Measurements from ENCODE around the gene NAA80. TPM values are rescaled to one million over a fixed set of nuclear protein-coding genes. Genes with fewer than 3 reads are reported as not detected.

NAA80 gene
- total RNA-seq, 1 donor from 2014 or later, result 4.5 TPM

DNA sequence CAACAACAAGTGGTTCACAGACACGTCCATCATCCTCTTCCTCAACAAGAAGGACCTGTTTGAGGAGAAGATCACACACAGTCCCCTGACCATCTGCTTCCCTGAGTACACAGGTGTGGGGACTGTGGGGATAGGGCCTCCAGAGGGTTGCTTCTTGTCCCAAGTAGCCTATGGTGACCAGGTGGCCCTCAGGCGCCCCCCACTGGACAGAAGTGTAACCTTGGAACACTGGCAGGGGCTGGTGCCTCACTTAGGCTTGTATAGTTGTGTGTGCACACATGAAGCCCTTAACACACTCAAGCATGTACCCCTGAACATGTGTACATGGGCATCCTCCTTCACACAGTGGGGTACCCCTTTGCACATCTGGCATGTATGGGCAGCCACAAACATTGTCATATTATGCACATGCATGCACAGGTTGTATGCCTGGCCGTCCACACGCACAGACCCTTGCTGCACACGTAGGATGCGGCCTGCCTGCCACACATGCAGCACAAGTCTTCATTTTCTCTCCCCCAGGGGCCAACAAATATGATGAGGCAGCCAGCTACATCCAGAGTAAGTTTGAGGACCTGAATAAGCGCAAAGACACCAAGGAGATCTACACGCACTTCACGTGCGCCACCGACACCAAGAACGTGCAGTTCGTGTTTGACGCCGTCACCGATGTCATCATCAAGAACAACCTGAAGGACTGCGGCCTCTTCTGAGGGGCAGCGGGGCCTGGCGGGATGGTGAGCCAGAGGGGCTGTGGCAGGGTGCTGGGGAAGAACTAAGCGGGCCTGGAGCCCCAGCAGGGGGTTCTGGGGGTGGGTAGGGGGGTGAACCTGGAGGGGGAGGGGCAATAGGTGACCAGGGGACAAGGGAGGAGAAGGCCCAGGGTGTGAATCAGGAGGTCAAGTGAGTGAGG is 42.0 kb downstream of the NAA80 start:
- DNase-seq, result no peak

DNA sequence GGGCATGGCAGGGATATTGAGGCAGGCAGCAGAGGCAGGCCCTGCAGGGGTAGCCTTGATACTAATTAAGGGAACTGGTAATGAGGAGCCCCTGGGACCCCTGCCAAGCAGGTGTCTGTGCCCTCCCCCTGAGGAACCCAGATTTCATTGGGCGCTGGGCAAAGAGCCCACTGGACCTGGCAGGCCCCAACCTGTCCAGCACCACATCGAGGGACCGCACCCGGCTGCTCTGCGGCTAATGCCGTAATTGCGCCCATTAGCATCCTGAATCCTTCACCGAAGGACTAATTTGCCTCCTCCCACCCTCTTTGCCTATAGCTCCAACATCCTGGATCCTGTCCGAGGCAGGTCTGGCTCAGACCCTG is 44.0 kb downstream of the NAA80 start:
- no peak for DNase-seq

DNA sequence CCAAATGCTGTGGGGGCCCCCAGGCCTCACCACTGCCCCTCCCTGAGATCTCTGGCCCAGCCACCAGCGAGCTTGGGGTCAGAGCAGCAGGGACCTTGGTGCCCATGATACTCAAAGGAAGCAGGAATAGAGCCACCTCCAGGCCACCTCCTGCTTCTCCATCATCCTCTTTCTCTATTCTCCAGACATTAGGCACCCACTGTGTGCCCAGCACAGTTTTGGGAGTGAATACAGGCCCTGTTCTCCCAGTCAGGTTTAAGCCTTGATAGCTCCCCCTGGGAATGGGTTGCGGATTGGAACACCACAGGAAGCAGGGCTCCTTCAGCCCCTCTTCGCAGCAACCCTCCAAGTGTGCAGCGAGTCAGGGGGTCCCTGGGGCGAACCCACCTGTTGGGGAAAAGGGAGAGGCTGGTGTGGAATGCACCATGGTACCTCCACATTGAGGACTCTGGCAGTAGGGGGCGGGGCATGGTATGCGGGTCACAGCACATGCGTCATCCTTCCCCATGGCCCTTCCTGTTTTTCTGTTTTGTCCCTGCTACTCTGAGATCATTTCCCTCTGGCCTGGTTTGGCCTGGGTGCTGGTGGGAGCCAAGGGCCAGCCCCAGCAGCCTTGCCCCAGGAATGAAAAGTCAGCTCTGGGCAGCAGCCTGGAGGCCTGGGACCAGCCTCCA is 44.5 kb downstream of the NAA80 start:
- DNase-seq, result no peak

DNA sequence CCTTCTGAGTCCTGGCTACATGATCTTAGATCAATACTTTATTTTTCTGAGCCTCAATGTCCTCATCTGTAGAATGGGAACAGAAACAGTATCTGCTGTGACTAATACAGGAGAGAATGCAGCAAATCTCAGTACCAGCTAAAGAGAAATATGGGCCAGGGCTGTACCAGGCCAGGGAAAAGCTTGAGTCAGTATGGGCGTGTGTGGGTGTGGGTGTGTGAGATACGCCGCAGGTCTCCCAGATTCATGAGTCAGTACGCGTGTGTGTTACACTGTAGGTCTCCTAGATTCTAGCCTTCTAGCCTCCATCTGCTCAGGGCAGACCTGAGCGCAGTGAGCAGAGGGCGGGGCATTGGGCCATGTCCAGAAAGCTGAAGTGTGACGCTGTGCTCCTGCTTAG is 48.0 kb downstream of the NAA80 start:
- DNase-seq, result no peak

DNA sequence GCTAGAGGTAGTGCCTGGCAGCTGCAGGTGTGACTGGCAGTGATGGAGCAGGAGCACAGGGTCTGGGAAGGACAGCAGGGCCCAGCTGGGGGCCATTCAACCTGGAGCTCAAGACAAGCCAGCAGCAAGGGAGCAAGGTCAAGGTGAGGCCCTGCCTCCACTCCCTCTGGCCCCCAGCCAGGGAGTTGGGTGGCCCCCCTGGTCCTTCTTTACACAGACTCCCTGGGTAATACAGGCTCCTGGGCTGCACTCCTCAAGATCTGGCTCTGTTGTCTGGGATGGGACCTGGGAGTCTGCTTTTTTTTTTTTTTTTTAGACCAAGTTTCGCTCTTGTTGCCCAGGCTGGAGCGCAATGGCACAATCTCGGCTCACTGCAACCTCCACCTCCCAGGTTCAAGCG is 48.7 kb downstream of the NAA80 start:
- no peak for DNase-seq

DNA sequence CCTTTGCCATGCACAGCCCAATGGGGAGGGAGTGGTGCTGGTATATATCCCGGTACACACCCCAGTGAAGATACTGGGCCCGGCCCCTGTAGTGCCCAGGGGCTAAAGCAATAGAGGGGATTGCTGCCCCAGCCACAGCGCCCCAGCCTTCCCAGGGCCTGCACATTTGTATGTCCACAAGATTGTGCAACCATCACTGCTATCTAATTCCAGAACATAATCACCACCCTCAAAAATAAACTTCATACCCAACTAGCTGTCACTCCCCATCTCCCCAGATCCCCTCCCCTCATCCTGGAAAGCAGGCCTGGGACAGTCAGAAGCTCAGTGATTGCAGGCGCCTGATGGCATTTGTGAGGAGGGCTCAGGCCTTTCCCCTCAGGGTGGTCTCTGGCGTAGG is 49.7 kb downstream of the NAA80 start:
- DNase-seq, result no peak

DNA sequence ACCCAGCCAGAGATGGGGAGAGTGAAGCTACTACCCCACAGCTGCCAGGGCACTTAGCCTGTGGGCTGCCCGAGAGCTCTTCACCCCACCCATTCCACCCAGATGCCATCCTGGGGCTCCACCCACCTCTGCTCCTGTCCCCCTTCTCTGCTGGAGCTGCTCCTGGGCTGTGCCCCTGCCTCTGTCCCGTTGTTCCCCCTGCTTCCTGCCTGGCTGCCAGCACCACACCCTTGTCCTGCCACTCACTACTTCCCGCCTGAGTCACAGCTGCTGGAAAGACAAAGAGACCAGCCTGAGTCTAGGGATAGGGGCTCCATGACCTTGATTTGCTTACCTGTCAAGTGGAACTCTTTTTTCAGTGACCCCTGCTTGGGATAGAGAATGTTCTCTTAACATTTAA is 50.8 kb downstream of the NAA80 start:
- DNase-seq, result no peak

DNA sequence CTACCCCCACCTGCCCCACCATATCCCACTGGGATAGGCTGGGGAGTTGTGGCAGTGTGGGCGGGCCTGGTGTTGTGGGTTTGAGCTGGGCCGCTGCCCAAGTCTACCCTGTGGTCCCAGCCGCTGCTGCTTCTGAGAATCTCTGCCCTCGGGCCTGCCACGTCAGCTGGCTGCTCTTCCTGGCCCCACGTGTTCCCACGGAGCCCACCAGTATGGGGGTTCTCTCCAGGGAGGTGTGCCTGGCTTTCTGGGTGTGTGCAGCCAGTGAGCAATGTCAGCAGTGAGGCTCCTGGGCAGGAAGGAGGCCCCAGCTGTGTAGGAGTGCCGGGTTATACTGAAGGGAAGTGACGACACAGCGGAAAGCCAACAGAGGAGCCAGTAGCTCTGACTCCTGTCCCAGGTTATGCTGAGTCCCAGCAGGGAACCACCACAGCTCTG is 52.7 kb downstream of the NAA80 start:
- DNase-seq, result no peak

Other genes with a start within 250 kb of the NAA80 start
- 205 TPM for gene RBM5, start 210.5 kb downstream of the NAA80 start, total RNA-seq
- 5.8 TPM for gene SEMA3F, start 144.1 kb downstream of the NAA80 start, total RNA-seq
- not detected for gene GNAT1, start 107.8 kb downstream of the NAA80 start, total RNA-seq
- 5.0 TPM for gene SLC38A3, start 94.1 kb downstream of the NAA80 start, total RNA-seq
- gene GNAI2, start 63.2 kb downstream of the NAA80 start, total RNA-seq, result 84.5 TPM
- gene SEMA3B, start 30.3 kb downstream of the NAA80 start, total RNA-seq, result 2.3 TPM
- 0.47 TPM for gene LSMEM2, start 20.3 kb downstream of the NAA80 start, total RNA-seq
- 15.1 TPM for gene IFRD2, start 7.0 kb downstream of the NAA80 start, total RNA-seq
- gene HYAL3, start within 50 bp of the NAA80 start, total RNA-seq, result 6.6 TPM
- 0.16 TPM for gene HYAL1, start 4.2 kb upstream of the NAA80 start, total RNA-seq
- 30.9 TPM for gene HYAL2, start 23.3 kb upstream of the NAA80 start, total RNA-seq
- 16.2 TPM for gene TUSC2, start 28.8 kb upstream of the NAA80 start, total RNA-seq
- 7.8 TPM for gene RASSF1, start 41.4 kb upstream of the NAA80 start, total RNA-seq
- 2.5 TPM for gene ZMYND10, start 46.3 kb upstream of the NAA80 start, total RNA-seq
- gene NPRL2, start 51.4 kb upstream of the NAA80 start, total RNA-seq, result 19.0 TPM
- 10.0 TPM for gene CYB561D2, start 51.5 kb upstream of the NAA80 start, total RNA-seq
- 19.8 TPM for gene TMEM115, start 60.1 kb upstream of the NAA80 start, total RNA-seq
- gene CACNA2D2, start 204.2 kb upstream of the NAA80 start, total RNA-seq, result 2.2 TPM